DMS 273 treated with DMSO at 0.1 percent for 48 hours (cell line): ENCODE results near the gene PRR32.
"Not testable (repeated sequence)": the region's sequence is repeated elsewhere in the genome, so short reads cannot be mapped to it uniquely, and the experiment has no call there.

Source experiments
- DNase-seq: peaks from one replicate; lab custom pipeline; 2025; lab: John Stamatoyannopoulos, UW

PRR32 gene

GRCh38 chrX:126819429-126819828, at the start of gene PRR32:
Gene PRR32 (plus strand): TSS chrX:126819729. CDS start chrX:126819844, 115 bp downstream.
- DNase-seq, result no peak

GRCh38 chrX:126770179-126770578, 49.4 kb upstream of the PRR32 start:
- DNase-seq, result no peak

- no peak for DNase-seq
Measured at GRCh38 chrX:126785539-126785938, 34.0 kb upstream of the PRR32 start.

GRCh38 chrX:126799059-126799458, 20.5 kb upstream of the PRR32 start:
- DNase-seq, result no peak

- DNase-seq, result not testable (repeated sequence)
Measured at GRCh38 chrX:126806784-126807183, 12.7 kb upstream of the PRR32 start.

GRCh38 chrX:126815806-126816205, 3.7 kb upstream of the PRR32 start:
- DNase-seq, result no peak

GRCh38 chrX:126820700-126821420, 1.3 kb downstream of the PRR32 start:
- DNase-seq, result no peak

GRCh38 chrX:126824338-126825007, 4.9 kb downstream of the PRR32 start:
- no peak for DNase-seq

- DNase-seq, result no peak
Measured at GRCh38 chrX:126825566-126826193, 6.2 kb downstream of the PRR32 start.

- no peak for DNase-seq
Measured at GRCh38 chrX:126836186-126836585, 16.7 kb downstream of the PRR32 start.

GRCh38 chrX:126847143-126847542, 27.6 kb downstream of the PRR32 start:
- DNase-seq, result no peak

- DNase-seq, result no peak
Measured at GRCh38 chrX:126855839-126856524, 36.5 kb downstream of the PRR32 start.
